Activated CD4-positive, alpha-beta T cell treated with anti-CD3 and anti-CD28 coated beads, Interleukin-2, Interleukin-4, amounts not matched to agents 100 ng/mL and 50 ng/mL, durations not matched to agents 16 hours and 8 hours (primary cell): ENCODE results near the gene ZFP64.
"Not testable (repeated sequence)": the region's sequence is repeated elsewhere in the genome, so short reads cannot be mapped to it uniquely, and the experiment has no call there.

Experiments
- DNase-seq: peaks from one replicate; pipeline ENCODE4 v3.0.0-alpha.2; 2020; ENCODE audit warnings: low spot score

Gene ZFP64

DNA sequence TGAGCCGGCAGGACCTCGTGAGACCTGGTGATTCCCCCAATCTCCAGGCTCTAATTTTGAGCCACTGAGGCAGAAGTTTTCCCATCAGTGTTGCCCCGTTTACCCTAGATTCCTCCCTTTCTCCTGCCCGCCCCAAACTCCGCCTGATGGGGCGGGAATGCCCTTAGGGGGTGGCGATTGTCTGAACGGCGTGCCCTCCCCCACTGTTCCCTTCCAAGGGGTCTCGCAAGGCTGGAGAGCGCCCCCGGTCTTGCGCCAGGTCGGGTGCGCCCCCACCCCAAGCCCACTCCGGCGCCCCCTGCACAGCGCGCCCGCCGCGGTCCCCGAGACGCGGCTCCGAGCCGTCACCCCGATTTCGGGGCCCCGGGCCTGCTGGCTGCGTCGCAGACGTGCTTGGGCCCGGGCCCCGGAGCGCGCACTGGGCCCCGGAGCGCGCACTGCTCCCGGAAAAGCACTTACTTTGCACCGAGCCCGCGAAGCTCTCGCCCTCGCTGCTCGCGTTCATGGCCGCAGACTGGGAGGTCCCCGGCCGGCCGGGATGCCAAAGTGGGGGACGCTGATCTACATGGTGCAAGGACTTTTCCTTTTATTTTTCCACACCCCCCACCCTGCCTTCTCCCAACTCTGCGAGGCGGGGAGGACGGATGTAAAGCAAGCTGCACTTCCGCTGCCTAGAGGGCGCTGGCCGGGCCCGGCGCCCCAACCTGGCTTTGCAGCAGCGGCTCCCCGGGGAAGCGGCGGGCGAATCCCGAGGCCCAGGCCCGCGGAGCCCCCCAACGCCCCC is at the start of gene ZFP64:
TSS of gene ZFP64 (minus strand) at position 648 of the 784 bp plus-strand sequence. CDS start at position 505, 143 bp downstream.
- DNase-seq: peak; percentile 64

DNA sequence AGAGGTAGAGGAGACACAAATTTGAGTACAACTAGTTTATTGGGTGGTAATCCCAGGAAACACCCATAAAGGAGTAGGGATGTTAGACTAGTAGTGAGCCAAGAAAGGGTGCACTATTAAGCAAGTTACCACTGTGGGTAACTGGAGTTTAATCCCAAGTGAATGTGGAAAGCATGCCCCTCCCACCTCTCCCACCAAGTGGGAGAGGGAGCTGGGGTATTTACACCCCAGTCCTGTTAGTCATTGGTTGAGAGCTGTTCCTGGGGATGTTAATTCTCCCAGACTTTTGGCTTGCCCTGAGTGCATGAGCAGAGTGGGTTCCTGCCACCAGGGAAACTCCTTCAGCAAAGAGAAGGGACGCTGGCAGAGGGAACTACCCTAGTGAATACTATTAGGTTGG is 49.2 kb upstream of the ZFP64 start:
- no peak for DNase-seq

DNA sequence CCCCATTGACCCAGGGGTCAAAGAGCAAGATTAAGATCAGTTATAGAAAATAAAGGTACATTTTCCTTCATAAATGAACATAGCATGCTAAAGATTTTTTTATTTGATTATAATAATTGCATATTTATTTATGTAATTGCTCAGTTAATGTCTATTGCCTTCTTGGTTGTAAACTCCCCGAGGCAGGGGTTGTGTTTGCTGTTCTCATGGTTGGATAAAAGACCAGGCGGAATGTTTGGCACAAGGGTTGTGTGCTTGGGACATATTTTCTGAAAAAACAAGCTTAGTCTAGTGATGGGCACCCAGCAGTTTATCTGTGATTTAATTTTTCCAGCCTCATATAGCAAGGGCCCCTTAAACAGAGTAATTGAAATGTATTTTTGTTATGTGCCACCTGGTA is 47.5 kb upstream of the ZFP64 start:
- no peak for DNase-seq

DNA sequence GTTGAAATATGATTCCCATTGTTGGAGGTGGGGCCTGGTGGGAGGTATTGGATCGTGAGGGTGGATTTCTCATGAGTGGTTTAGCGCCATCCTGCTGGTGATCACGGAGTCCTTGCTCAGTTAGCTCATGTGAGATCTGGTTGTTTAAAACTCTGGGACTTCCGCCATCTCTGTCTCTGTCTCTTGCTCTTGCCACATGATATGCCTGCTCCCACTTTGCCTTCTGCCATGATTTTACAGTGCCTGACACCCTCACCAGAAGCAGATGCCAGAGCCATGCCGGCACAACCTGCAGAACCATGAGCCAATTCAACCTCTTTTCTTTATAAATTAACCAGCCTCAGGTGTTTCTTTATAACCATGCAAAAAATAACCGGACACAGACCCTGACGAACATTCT is 44.7 kb upstream of the ZFP64 start:
- DNase-seq: no peak

DNA sequence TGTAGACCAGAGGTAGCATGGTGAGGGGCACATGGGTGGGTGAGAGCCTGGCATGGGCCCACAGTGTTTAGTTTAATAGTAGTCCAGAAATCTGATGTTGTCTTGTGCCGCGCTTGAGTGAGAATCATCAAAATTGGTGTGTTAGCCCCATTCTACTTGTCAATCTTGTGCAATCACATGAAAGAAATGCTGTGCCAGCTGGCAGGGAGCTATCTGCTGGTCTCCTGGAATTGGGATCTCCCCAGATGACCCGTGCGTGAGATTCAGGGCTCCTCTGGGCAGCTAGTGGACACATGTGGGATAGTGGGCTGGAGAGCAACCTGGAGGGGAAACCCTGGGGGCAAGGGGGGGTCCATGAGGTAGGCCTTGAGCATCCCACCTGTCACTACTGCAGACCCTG is 43.5 kb upstream of the ZFP64 start:
- DNase-seq: no peak

DNA sequence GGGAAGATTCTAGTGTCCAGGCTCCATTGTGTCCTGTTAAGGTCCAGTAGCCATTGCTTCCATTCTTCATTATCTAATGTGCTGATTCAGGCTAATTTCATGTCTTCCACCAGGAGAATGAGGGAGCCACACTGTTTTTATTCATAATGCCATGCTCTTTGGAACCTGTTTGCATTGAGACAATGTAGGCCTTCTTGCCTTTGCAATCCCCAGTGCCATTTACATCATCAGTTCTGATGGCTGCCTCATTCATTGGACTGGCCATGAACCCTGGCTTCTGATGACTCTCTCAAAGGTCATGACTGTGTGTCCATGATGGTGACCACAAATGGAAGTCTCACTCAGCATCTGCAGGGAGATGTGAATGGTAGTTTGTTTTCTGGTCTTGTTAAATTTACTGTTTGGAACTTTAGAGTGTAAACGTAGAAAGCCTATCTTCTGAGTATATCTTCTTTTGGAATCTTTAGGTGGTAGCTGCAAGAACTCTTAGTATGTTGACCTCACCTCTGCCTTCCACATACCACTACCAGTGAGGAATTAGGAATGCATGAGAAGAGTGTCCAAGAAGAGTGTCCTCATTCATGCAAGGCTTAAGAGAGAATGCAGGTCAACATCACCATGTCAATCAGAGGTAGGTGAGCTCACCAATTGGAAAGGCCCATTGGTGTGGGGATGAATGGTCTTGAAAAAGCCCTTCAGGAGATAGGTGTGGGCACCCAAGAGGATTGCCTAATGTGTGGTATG is 42.9 kb upstream of the ZFP64 start:
- no peak for DNase-seq

DNA sequence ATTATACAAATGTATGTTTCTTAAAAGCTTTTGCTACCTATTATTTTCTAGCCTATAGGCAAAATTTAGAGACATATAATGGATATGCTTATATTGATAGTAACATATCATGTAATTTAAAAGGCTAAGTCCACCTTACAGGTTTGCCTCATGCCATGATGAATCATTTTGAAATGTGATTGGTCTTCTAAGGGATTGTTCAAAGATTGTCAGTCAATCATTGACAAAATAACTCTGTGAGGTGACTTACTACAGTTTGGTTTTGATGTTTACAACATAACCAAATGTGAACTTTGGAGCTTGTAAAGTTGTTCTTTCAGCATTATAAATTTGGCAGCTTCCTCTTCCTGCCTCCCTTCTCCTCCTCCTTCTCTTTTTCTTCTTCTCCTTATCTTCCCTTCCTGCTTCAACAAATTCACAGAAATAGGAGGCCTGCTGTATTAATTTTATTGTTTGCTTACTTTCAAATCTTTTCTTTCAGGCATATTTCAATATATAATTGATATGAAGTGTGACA is 39.7 kb upstream of the ZFP64 start:
- DNase-seq: no peak

DNA sequence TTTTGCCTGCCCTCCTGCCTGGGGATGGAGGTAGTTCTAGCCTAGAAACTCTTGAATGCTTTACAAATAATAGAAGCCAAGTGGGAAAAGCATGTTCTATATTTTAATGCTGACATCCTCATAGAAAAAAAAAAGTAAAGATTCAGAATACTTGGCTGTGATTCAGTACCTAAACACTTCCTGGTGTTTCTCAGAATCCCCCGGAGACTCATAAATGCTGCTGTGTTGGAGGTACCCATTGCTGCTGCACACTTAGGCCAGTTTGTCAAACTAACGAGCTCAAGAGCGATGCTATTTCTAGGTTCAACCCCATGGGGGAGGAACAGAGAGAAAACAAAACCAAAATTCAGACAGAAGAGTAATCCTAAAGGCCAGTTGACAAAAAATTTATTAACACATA is 38.8 kb upstream of the ZFP64 start:
- DNase-seq: no peak

DNA sequence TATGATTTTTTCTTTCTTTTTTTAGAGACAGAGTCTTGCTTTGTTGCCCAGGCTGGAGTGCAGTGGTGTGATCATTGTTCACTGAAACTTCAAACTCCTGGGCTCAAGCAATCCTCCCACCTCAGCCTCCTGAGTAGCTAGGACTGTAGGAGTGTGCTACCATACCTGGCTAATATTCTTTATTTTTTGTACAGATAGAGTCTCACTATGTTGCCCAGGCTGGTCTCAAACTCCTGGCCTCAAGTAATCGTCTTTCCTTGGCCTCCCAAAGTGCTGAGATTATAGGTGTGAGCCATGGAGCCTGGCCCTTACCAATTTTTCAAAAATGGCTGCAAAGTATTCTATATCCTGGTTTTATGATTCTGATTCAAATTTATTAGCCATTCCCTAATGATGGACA is 37.8 kb upstream of the ZFP64 start:
- not testable (repeated sequence) for DNase-seq

DNA sequence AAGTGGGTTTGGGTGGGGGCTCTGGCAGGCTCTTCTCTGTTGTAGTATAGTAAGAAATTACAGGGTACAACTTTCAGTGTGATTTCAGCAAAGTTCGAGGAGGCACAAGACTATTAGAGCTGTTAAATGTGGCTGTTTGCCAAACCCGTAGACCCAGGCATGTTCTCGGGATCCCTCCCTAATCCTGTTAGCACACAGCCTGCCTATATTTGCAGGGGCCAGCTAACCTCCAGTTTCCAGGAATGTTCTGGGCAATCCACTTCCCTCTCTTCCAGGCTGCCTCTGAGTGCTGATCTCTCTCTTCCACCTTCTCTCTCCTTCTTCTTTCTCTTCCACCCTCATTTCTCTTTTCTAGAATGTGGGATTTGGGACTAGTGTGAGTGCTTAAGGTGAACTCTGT is 34.8 kb upstream of the ZFP64 start:
- no peak for DNase-seq

DNA sequence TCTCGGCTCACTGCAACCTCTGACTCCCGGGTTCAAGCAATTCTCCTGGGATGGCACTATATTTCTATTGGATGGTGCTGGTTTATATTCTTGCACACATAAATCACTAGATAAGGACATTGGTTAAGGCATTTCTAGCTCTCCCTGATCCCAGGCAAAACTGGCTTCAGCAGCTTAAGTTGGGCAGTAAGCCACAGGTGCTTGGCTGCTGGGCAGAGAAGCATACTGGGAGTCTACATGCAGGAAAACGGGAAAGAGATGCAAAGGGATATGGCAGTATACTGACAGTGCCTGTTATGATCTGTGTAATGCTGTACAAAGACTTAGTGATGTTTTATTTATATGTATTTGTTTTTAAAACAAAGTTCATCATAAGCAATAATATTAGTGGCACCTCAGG is 33.3 kb upstream of the ZFP64 start:
- DNase-seq: no peak

DNA sequence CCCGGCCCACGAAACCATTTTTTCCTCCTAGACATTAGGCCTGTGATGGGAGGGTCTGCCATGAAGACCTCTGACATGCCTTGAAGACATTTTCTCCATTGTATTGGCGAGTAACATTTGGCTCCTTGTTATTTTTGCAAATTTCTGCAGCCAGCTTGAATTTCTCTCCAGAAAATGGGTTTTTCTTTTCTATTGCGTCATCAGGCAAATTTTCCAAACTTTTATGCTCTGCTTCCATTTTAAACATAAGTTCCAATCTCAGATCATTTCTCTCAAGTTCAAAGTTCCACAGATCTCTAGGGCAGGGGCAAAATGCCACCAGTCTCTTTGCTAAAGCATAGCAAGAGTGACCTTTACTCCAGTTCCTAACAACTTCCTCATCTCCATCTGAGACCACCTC is 29.8 kb upstream of the ZFP64 start:
- not testable (repeated sequence) for DNase-seq

DNA sequence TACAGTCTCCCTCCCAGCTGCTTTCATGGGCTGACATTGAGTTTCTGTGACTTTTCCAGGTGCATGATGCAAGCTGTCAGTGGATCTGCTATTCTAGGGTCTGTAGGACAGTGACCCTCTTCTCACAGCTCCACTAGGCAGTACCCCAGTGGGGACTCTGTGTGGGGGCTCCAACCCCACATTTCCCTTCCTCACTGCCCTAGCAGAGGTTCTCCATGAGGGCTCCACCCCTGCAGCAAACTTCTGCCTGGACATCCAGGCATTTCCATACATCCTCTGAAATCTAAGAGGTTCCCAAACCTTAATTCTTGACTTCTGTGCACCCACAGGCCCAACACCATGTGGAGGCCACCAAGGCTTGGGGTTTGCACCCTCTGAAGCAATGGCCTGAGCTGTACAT is 29.3 kb upstream of the ZFP64 start:
- not testable (repeated sequence) for DNase-seq

DNA sequence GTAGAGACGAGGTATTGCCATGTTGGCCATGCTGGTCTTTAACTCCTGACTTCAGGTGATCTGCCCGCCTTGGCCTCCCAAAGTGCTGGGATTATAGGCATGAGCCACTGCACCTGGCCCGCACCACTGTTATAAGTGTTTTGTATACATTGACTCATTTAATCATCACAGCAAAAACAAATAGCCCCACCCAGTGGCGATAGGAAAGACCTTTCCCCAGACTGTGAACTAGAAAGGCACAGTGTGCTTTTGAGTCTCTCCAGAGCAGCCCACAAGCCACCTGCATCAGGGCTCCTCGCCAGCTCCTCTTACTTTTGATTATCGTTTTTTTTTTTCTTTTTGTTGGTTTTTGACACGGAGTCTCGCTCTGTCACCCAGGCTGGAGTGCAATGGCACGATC is 27.9 kb upstream of the ZFP64 start:
- DNase-seq: peak; percentile 2

DNA sequence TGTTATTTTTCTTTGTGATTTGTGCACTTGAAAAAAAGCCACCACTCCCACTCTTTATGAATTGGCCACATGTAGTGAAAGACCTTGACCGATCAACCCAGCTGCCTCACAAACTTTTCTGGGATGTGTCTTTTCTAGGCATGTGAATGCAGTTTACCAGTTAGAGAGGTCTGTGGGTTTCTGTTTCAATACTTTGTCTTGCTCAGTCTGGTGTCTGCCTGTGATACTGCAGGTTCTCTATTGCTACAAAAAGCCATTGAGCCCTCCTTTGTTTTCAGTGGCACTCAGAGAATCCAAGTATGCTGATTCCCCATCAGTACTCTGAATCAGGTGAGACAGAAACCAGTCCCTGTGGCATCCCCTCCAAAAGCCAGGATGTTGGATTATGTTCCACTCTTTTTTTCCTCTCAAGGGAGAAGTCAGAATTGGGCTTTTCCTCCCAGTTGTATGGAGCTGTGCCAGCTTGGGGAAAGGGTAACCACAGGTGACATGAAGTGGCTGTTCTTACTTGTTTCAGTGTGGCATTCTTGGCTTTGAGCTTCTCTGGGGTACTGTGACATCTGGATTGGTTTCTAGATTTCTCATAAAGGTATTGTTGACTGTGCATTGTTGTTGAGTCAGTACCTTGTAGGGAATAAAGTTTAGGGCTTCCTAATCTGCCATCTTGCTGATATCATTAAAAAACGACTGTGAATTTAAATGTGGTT is 26.3 kb upstream of the ZFP64 start:
- DNase-seq: no peak

DNA sequence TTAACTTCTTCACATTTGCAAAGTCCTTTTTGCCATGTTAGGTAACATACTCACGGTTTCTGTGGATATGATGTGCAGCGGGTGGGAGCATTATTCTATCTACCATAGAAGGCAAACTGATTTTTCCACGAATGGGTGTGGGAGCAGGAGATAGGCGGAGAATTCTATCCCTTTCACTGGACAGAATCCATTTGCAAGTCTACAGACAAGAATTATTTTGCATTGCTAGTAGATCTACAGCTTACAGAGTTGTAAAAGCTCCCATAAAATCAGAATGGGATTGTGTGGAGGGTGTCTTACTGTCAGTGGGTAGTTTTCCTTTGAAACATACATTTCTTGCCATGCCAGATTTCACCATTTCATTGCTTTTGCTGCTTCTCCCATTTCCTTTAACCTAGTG is 22.4 kb upstream of the ZFP64 start:
- DNase-seq: no peak

DNA sequence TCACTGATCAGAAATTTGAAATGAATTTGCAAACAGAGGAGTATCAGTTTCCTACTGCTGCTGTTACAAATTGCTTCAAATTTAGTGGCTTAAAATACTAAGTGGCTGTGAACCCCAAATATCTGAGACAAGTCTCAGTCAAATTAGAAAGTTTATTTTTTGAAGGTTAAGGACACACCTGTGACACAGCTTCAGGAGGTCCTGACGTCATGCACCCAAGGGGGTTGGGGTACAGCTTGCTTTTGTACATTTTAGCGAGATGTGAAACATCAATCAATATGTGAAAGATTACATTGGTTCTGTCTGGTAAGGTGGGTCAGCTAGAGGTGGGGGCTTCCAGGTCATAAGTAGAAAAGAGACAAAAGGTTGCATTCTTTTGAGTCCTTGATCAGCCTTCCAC is 21.4 kb upstream of the ZFP64 start:
- no peak for DNase-seq

DNA sequence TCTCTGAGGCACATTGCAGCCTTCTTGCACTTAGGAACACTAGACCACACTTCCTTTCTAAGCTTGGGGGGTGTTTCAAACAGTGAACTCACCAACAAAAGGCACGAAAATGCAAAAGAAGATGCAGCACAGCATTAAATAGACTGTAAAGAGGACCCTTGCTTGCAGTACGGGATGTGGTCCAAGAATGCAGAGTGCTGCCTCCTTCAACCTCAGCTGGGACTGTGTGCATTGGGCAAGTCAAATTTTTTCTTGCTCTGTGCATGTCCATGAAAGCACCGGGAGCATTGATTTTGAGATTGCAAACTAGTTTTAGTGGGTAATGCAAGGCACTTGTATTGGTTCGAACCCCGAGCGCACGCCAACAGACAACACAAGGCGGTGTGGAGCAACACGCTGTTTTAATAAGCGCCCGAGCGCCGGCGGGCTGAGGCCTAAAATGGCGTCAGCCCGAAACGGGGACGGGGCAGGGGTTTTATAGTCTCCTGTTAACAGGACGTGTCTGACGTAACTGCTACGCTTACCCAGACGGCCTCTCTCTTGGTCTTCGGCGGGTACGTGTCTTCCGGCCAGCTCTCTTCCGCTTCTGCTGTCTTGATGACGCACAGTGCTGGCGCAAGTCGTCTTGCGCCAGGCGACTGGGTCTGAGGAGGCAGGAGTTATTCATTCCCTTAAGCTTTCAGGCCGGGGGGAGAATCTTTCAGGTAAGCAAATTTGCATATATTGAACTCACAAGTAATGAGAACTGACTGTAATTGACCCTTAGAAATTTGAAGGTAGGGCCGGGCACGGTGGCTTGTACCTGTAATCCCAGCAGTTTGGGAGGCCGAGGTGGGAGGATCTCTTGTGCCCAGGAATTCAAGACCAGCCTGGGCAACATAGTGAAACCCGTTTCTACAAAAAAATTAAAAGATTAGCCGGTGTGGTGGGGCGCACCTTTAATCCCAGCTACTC is 18.7 kb upstream of the ZFP64 start:
- DNase-seq: no peak

DNA sequence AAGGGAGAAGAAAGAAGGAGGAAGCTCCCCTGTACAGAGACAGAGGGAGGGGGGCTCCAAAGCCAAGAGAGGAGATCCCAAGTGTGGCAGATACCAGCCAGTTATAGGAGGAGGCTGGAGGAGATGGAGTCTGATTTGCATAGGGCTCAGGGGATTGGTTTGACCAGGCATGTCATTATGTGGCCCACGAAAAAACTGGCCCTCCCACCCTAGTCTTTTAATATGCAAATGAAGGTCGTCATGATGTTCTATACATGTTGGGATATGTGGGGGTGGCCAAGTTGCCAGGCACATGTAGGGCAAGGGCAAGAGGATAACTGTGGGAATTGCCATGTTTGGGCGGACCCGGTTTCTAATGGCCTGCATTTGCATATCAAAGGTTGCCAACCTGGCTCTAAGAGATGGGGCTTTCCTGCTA is 17.6 kb upstream of the ZFP64 start:
- no peak for DNase-seq

DNA sequence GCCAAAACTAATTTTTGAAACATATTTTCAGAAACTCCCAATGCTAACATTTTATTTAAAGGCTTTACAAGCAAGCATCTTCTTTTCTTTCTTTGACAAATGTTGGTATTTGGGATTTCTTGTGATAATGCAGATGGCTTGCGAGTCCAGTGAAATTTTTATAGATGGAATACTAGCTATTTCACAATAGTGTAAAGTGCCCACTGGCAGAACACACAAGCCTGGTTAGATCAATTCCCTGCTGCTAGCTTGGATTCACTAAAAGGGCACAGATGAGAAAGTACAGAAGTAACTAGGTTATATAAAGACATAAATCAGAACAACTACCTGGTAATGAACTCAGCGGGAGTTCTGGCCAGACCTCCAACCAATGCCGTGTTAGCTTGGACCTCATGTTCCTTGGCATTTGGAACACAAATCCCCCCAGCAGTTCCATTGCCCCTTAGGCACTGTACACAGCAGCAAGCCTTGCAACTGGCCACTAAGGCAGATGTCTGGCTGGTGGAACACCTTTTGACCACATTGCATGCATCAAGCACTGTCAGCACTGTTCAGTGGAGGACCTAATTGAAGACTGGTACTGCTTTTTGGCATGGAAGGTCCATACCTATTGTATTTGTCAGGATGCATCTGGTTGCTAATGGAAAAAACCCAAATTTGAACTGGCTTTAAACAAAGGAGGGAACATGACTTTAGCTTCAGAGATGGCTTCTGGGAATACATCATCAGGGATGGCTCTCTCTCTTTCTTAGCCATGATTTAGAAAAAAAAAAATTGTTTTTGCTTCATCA is 15.6 kb upstream of the ZFP64 start:
- no peak for DNase-seq

DNA sequence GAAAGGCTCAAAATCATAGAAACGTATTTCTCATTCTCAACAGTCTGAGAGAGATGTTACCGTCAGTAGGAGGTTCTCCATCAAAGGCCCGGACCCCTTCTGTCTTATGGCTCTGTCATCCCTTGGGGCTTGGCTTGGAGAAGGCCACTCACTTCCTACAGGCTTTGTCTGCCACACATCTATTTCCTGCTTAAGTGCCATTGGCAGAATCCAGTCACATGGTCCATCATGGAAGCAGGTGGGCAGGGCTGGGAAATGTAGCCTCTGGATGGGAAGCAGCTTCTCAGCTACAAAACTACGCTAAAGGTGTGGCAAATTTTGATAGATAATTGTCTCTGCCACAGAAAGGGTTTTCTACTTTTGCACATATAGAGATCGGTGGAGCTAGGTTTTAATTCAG is 12.6 kb upstream of the ZFP64 start:
- no peak for DNase-seq
